NB4 (cell line): ENCODE results near the gene TBCK.

Source experiments
- POLR2A ChIP-seq: IDR thresholded peaks from 2 replicates; pipeline ENCODE4 v1.6.1; 2011; ENCODE audit warnings: mild to moderate bottlenecking; ENCODE audit not compliant: insufficient read length; ENCODE audit errors: extremely low read depth
- TF ChIP-seq, protein P1 (sequence below): IDR thresholded peaks from 2 replicates; pipeline ENCODE4 v1.6.1; 2011; ENCODE audit warnings: low read depth, low read length
- TF ChIP-seq, protein P2 (sequence below): IDR thresholded peaks from one replicate; pipeline ENCODE4 v1.5.1; 2012; ENCODE audit warnings: low read depth, low read length

DNA sequence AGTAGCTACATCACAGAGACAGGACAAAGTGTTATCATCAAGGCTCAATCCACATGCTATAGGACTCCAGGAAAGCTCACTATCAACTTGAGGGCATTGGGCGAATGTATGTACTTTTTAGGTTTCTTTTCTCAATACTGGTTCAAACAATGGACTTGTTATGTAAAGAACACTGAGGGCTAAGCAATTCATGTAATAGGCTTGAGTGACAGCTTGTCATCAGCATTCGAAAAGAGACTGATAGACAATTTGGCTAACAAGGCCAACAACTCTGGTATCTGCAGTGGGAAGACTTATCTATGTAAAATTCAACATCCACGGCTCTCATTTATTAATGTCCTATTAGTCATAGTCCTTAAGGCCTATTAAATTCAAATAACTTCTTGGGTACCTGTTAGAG is 279.7 kb downstream of the TBCK start:
- TF ChIP-seq, protein P1, sequence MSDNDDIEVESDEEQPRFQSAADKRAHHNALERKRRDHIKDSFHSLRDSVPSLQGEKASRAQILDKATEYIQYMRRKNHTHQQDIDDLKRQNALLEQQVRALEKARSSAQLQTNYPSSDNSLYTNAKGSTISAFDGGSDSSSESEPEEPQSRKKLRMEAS, result no peak
- TF ChIP-seq, protein P2, sequence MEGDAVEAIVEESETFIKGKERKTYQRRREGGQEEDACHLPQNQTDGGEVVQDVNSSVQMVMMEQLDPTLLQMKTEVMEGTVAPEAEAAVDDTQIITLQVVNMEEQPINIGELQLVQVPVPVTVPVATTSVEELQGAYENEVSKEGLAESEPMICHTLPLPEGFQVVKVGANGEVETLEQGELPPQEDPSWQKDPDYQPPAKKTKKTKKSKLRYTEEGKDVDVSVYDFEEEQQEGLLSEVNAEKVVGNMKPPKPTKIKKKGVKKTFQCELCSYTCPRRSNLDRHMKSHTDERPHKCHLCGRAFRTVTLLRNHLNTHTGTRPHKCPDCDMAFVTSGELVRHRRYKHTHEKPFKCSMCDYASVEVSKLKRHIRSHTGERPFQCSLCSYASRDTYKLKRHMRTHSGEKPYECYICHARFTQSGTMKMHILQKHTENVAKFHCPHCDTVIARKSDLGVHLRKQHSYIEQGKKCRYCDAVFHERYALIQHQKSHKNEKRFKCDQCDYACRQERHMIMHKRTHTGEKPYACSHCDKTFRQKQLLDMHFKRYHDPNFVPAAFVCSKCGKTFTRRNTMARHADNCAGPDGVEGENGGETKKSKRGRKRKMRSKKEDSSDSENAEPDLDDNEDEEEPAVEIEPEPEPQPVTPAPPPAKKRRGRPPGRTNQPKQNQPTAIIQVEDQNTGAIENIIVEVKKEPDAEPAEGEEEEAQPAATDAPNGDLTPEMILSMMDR, result no peak
- no peak for TF ChIP-seq POLR2A
